Gastroesophageal sphincter (tissue), 3 donors: Measurements from ENCODE around the gene DENND1C.

Experiments
- CTCF ChIP-seq, 4 experiments: fragments of 200-600 bp in 2 of 4; fragments of 450-650 bp in 2 of 4; sonication (generic) in 1 of 4; IDR thresholded peaks; one replicate each; pipeline ENCODE4 v1.5.1; 2017 to 2019; ENCODE audit warnings: antibody characterized with exemption in 4 of 4, mild to moderate bottlenecking in 2 of 4, moderate library complexity in 2 of 4
- EP300 ChIP-seq: sonication (generic); formaldehyde crosslinking; IDR thresholded peaks from one replicate; pipeline ENCODE4 v1.6.1; 2017; ENCODE audit warnings: antibody characterized with exemption, mild to moderate bottlenecking

- TF ChIP-seq CTCF (IDR thresholded peaks at IDR 0.05) (no peak), EP300 (no peak)
Measured at GRCh38 chr19:6518145-6518911, 36.7 kb upstream of the DENND1C start.
